Colonic mucosa (tissue), 4 donors: ENCODE measurements around the gene PPL. TPM values are rescaled to one million over a fixed set of nuclear protein-coding genes. Genes with fewer than 3 reads are reported as not detected.
"Not testable (repeated sequence)": the region's sequence is repeated elsewhere in the genome, so short reads cannot be mapped to it uniquely, and the experiment has no call there.

ENCODE experiments used
- DNase-seq: peaks from one replicate; pipeline ENCODE4 v3.0.0-alpha.2; 2020
- H3K27ac ChIP-seq: fragments of 200-600 bp; one replicate; pipeline ENCODE4 v1.8.0; 2021
- H3K27me3 ChIP-seq: fragments of 200-600 bp; one replicate; pipeline ENCODE4 v1.8.0; 2021
- H3K36me3 ChIP-seq: fragments of 200-600 bp; one replicate; pipeline ENCODE4 v1.8.0; 2021
- H3K4me1 ChIP-seq: fragments of 200-600 bp; one replicate; pipeline ENCODE4 v1.8.0; 2021; ENCODE audit warnings: mild to moderate bottlenecking
- H3K4me3 ChIP-seq: fragments of 200-600 bp; one replicate; pipeline ENCODE4 v1.8.0; 2021
- H3K9ac ChIP-seq, 2 donors: one replicate each; pipeline ENCODE4 v1.7.0; 2013; ENCODE audit warnings: control low read depth in 2 of 2, low read depth in 2 of 2, low read length in 2 of 2
- H3K9me3 ChIP-seq: fragments of 200-600 bp; one replicate; pipeline ENCODE4 v1.8.0; 2021
- intact Hi-C: fragments of 100-400 bp; cut with DNase I; formaldehyde crosslinking; loops from one replicate; pipeline ENCODE4 v1.14.1; 2022
- total RNA-seq, 2 donors: library from RNA; stranded (reverse); fragmentation: NEBNext Ultra II Directional in 1 of 2; extraction: Animal tissue kit (Norgen Biotek cat#: 25700) in 1 of 2; gene quantifications; one replicate each; pipeline ENCODE4 v1.2.1, GENCODE V29; 2021
- TF ChIP-seq, protein P1 (sequence below): fragments of 200-600 bp; IDR thresholded peaks from one replicate; pipeline ENCODE4 v1.8.0; 2022; ENCODE audit warnings: antibody characterized with exemption, mild to moderate bottlenecking
- donor health status: healthy.
- donor health status: DM: no; HTN: no; CAD: no.
- donor health status: DM: no; HTN: no; CAD: no.

The PPL gene
- total RNA-seq, 2 donors from 2014 or later = 11.5 to 14.1 TPM

DNA sequence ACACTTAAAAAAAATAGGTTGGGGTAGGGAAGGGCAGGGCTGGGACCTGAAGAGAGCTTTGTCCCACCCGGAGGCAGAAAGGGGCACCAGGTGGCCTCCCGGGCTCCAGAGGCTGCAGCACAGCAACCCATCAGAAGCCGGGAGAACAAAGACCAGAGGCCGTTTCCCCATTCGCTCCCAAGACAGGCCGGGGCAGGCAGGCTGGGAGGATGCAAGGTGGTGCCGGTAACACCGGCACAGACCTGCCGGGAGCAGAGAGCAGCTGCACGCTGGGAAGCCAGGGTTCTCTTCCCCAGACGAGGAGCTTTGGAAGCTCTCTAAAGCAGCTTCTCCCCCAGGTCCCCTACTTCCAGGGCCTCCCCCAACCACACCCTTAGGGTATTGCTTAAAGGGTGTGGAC lies 5.6 kb downstream of the PPL start:
- H3K27ac ChIP-seq = no peak overlapping the region
- H3K9ac ChIP-seq = no peak overlapping the region
- no peaks in the 10 kb centered on the region for H3K27me3 ChIP-seq
- no peaks in the 10 kb centered on the region for H3K36me3 ChIP-seq
- TF ChIP-seq, protein P1, sequence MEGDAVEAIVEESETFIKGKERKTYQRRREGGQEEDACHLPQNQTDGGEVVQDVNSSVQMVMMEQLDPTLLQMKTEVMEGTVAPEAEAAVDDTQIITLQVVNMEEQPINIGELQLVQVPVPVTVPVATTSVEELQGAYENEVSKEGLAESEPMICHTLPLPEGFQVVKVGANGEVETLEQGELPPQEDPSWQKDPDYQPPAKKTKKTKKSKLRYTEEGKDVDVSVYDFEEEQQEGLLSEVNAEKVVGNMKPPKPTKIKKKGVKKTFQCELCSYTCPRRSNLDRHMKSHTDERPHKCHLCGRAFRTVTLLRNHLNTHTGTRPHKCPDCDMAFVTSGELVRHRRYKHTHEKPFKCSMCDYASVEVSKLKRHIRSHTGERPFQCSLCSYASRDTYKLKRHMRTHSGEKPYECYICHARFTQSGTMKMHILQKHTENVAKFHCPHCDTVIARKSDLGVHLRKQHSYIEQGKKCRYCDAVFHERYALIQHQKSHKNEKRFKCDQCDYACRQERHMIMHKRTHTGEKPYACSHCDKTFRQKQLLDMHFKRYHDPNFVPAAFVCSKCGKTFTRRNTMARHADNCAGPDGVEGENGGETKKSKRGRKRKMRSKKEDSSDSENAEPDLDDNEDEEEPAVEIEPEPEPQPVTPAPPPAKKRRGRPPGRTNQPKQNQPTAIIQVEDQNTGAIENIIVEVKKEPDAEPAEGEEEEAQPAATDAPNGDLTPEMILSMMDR = no peak
- intact Hi-C loops = no loop called here
- no peaks in the 10 kb centered on the region for H3K9me3 ChIP-seq
- no peak for DNase-seq
- no peaks in the 10 kb centered on the region for H3K4me1 ChIP-seq
- H3K4me3 ChIP-seq = no peak overlapping the region

DNA sequence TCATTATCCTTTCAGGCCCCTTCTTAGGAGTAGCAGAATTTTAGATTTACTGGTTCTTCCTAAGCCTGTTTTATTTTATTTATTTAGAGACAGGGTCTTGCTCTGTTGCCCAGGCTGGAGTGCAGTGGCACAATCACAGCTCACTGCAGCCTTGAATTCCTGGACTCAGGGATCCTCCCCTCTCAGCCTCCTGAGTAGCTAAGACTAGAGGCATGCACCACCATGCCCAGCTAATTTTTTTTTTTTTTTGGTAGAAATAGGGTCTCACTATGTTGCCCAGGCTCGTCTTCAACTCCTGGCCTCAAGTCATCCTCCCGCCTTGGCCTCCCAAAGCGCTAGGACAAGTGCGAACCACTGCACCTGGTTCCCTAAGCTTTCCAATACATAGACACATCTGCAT lies 7.3 kb downstream of the PPL start:
- intact Hi-C loops, H3K9ac ChIP-seq, H3K27me3 ChIP-seq, H3K9me3 ChIP-seq, H3K27ac ChIP-seq, H3K4me3 ChIP-seq, H3K36me3 ChIP-seq, H3K4me1 ChIP-seq, DNase-seq: not testable (repeated sequence)

DNA sequence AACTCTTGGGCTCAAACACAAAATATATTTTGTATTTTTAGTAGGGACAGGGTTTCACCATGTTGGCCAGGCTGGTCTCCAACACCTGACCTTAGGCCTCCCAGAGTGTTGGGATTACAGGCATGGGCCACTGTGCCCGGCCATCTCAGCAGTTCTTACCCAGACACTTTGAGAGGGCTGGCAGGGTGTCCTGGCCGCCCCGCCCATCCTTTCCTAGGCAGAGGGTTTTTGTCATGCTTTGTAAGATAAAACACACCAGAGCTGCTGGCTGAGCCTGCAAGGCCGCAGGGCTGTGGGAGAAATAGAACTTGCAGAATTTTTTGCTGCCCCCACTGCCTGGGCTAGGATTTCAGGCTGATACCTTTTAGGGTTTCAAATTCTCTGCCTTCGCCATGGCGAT lies 8.7 kb downstream of the PPL start:
- Histone ChIP-seq H3K27me3 (no peaks in the 10 kb centered on the region), H3K4me3 (no peak overlapping the region), H3K36me3 (no peaks in the 10 kb centered on the region), H3K27ac (no peak overlapping the region), H3K9me3 (no peaks in the 10 kb centered on the region), H3K9ac (no peak overlapping the region), H3K4me1 (no peaks in the 10 kb centered on the region)
- TF ChIP-seq, protein P1 = no peak
- DNase-seq = no peak
- intact Hi-C loops = no loop called here

DNA sequence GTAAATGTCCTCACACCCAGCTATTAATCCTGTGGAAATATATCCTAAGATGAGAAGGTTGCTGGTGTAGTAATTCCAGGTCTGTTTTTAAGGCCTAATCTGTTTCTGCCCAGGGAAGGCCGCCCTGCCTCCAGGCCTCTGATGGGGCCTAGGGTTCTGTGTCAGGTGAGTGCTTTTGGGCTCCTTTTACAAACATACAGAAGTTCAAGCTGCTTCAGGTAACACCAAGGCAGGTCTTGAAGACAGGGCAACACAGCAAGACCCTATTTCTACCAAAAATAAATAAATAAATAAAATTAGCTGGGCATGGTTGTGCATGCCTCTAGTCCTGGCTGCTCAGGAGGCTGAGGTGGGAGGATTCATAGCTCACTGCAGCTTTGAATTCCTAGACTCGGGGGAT lies 9.3 kb downstream of the PPL start:
- TF ChIP-seq, protein P1 = no peak
- DNase-seq = no peak
- Histone ChIP-seq H3K4me1 (no peaks in the 10 kb centered on the region), H3K27ac (no peak overlapping the region), H3K36me3 (no peaks in the 10 kb centered on the region), H3K9ac (no peak overlapping the region), H3K9me3 (no peaks in the 10 kb centered on the region), H3K4me3 (no peak overlapping the region), H3K27me3 (no peaks in the 10 kb centered on the region)
- intact Hi-C loops = no loop called here

DNA sequence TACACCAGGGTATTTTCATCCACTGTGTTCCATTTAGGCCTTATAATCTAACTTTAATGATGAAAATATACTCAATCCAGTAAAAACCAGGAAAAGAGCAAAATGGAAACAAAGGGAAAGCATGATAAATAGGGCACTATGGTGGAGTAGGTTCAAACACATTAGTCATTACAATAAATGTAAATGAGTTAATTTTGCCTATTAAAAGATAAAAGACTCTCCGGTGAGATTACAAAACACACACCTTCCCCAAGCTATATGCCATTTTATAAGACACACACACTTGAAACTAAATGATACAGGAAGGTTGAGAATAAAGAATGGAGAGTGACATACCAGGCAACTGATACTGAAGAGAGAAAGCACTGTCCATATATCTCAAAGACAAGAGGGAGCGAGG lies 10.0 kb downstream of the PPL start:
- TF ChIP-seq, protein P1 = no peak
- Histone ChIP-seq H3K36me3 (no peaks in the 10 kb centered on the region), H3K4me1 (no peaks in the 10 kb centered on the region), H3K9me3 (no peaks in the 10 kb centered on the region), H3K9ac (no peak overlapping the region), H3K4me3 (no peak overlapping the region), H3K27ac (no peak overlapping the region), H3K27me3 (no peaks in the 10 kb centered on the region)
- DNase-seq = no peak
- intact Hi-C loops = no loop called here

DNA sequence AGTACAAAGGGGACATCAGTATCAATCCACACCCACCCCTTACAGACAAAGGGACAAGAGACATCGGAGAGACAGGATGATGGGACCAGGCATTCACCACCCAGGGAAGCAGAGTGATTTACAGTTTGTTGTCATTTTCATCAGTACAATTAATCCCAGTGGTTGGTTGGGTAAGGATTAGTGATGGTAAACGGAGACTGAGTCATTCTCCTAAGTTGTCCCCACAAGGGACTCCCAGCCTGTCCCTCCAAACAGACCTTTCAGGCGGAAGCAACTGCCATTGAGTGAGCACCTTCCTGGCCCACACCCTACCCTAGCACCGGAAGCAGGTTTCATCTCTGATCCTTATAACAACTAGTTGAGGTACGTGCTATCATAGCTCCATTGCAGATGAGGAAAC lies 11.2 kb downstream of the PPL start:
- intact Hi-C loops = no loop called here
- TF ChIP-seq, protein P1 = no peak
- Histone ChIP-seq H3K27ac (no peak overlapping the region), H3K4me1 (no peaks in the 10 kb centered on the region), H3K27me3 (no peaks in the 10 kb centered on the region), H3K9me3 (no peaks in the 10 kb centered on the region), H3K9ac (no peak overlapping the region), H3K4me3 (no peak overlapping the region), H3K36me3 (no peaks in the 10 kb centered on the region)
- DNase-seq = no peak
